ENCODE results near the gene ATXN7.

ATXN7 gene

GRCh38 chr3:63990204-63990603 lies 126.5 kb downstream of the ATXN7 start:
- TF ChIP-seq FOXP2 (optimal IDR thresholded peaks at IDR 0.05; ENCODE audit: borderline replicate concordance, extremely low read depth, extremely low read length, insufficient read depth), result no peak
- TF ChIP-seq TAF1 (IDR thresholded peaks at IDR 0.05; ENCODE audit: borderline replicate concordance, insufficient read depth, low read length), result no peak
- TF ChIP-seq POLR2AphosphoS5 (IDR thresholded peaks at IDR 0.05; ENCODE audit: low read depth, low read length), result no peak
- no peak for TF ChIP-seq SIN3A (IDR thresholded peaks at IDR 0.05; ENCODE audit: borderline replicate concordance, insufficient read depth, low read length)
- no peak for TF ChIP-seq REST (IDR thresholded peaks at IDR 0.05; ENCODE audit: insufficient read depth in 1 of 2, low read depth in 2 of 2, low read length in 2 of 2)

GRCh38 chr3:63990733-63991132 lies 127.1 kb downstream of the ATXN7 start:
- TF ChIP-seq REST (IDR thresholded peaks at IDR 0.05; ENCODE audit: insufficient read depth in 1 of 2, low read depth in 2 of 2, low read length in 2 of 2), result no peak
- no peak for TF ChIP-seq TAF1 (IDR thresholded peaks at IDR 0.05; ENCODE audit: borderline replicate concordance, insufficient read depth, low read length)
- no peak for TF ChIP-seq SIN3A (IDR thresholded peaks at IDR 0.05; ENCODE audit: borderline replicate concordance, insufficient read depth, low read length)
- TF ChIP-seq POLR2AphosphoS5 (IDR thresholded peaks at IDR 0.05; ENCODE audit: low read depth, low read length), result no peak
- no peak for TF ChIP-seq FOXP2 (optimal IDR thresholded peaks at IDR 0.05; ENCODE audit: borderline replicate concordance, extremely low read depth, extremely low read length, insufficient read depth)

GRCh38 chr3:63991666-63992065 lies 128.0 kb downstream of the ATXN7 start:
- TF ChIP-seq POLR2AphosphoS5 (IDR thresholded peaks at IDR 0.05; ENCODE audit: low read depth, low read length), result no peak
- no peak for TF ChIP-seq REST (IDR thresholded peaks at IDR 0.05; ENCODE audit: insufficient read depth in 1 of 2, low read depth in 2 of 2, low read length in 2 of 2)
- no peak for TF ChIP-seq FOXP2 (optimal IDR thresholded peaks at IDR 0.05; ENCODE audit: borderline replicate concordance, extremely low read depth, extremely low read length, insufficient read depth)
- no peak for TF ChIP-seq TAF1 (IDR thresholded peaks at IDR 0.05; ENCODE audit: borderline replicate concordance, insufficient read depth, low read length)
- no peak for TF ChIP-seq SIN3A (IDR thresholded peaks at IDR 0.05; ENCODE audit: borderline replicate concordance, insufficient read depth, low read length)

- no peak for TF ChIP-seq SIN3A (IDR thresholded peaks at IDR 0.05; ENCODE audit: borderline replicate concordance, insufficient read depth, low read length)
- TF ChIP-seq POLR2AphosphoS5 (IDR thresholded peaks at IDR 0.05; ENCODE audit: low read depth, low read length), result no peak
These were observed 129.0 kb downstream of the ATXN7 start for GRCh38 chr3:63992516-63993209.

- TF ChIP-seq REST (IDR thresholded peaks at IDR 0.05; ENCODE audit: insufficient read depth in 1 of 2, low read depth in 2 of 2, low read length in 2 of 2), result no peak
- no peak for TF ChIP-seq SIN3A (IDR thresholded peaks at IDR 0.05; ENCODE audit: borderline replicate concordance, insufficient read depth, low read length)
- TF ChIP-seq TAF1 (IDR thresholded peaks at IDR 0.05; ENCODE audit: borderline replicate concordance, insufficient read depth, low read length), result no peak
- TF ChIP-seq POLR2AphosphoS5 (IDR thresholded peaks at IDR 0.05; ENCODE audit: low read depth, low read length), result no peak
- no peak for TF ChIP-seq FOXP2 (optimal IDR thresholded peaks at IDR 0.05; ENCODE audit: borderline replicate concordance, extremely low read depth, extremely low read length, insufficient read depth)
These were observed 130.0 kb downstream of the ATXN7 start for GRCh38 chr3:63993653-63994079.

All from PFSK-1 (cell line).